Activated T-cell treated with anti-CD3 and anti-CD28 coated beads, Interleukin-2, amount 50 U/mL, for 24 hours (primary cell): ENCODE measurements around the gene HPGDS.
"Not testable (repeated sequence)": the region's sequence is repeated elsewhere in the genome, so short reads cannot be mapped to it uniquely, and the experiment has no call there.

Source experiments
- DNase-seq: peaks from one replicate; pipeline ENCODE4 v3.0.0-alpha.2; 2020
- H3K27ac Mint-ChIP-seq: 2 replicates; pipeline ENCODE4 v1.8.0; 2020; ENCODE audit warnings: mild to moderate bottlenecking, mixed read lengths
- H3K27me3 Mint-ChIP-seq: 2 replicates; pipeline ENCODE4 v1.8.0; 2020; ENCODE audit warnings: mixed read lengths
- H3K36me3 Mint-ChIP-seq: 2 replicates; pipeline ENCODE4 v1.8.0; 2020; ENCODE audit warnings: low read depth, mixed read lengths
- H3K4me1 Mint-ChIP-seq: 2 replicates; pipeline ENCODE4 v1.8.0; 2020; ENCODE audit warnings: low read depth, mixed read lengths
- H3K4me3 Mint-ChIP-seq: 2 replicates; pipeline ENCODE4 v1.8.0; 2020; ENCODE audit warnings: mild to moderate bottlenecking, moderate library complexity, mixed read lengths
- H3K9me3 Mint-ChIP-seq: 2 replicates; pipeline ENCODE4 v1.8.0; 2020; ENCODE audit warnings: mixed read lengths

Gene HPGDS

GRCh38 chr4:94325835-94326234 lies 16.8 kb downstream of the HPGDS start:
- Mint-ChIP-seq H3K4me3 (no peak overlapping the region), H3K27ac (no peak overlapping the region), H3K27me3 (peaks cover 4% of the 10 kb centered on the region), H3K4me1 (no peaks in the 10 kb centered on the region), H3K36me3 (peaks cover 9% of the 10 kb centered on the region), H3K9me3 (peaks cover 23% of the 10 kb centered on the region)
- DNase-seq, result no peak

- H3K27me3 Mint-ChIP-seq, H3K27ac Mint-ChIP-seq, H3K4me1 Mint-ChIP-seq, H3K4me3 Mint-ChIP-seq, DNase-seq, H3K36me3 Mint-ChIP-seq: not testable (repeated sequence)
- H3K9me3 Mint-ChIP-seq, result peaks cover 19% of the 10 kb centered on the region
Observed at GRCh38 chr4:94319927-94320326, 22.7 kb downstream of the HPGDS start.

GRCh38 chr4:94307231-94307871 lies 35.3 kb downstream of the HPGDS start:
- Mint-ChIP-seq H3K36me3 (no peaks in the 10 kb centered on the region), H3K9me3 (peaks cover 2% of the 10 kb centered on the region), H3K4me3 (no peak overlapping the region), H3K27me3 (no peaks in the 10 kb centered on the region), H3K27ac (no peak overlapping the region), H3K4me1 (no peaks in the 10 kb centered on the region)
- DNase-seq, result no peak

- H3K4me1 Mint-ChIP-seq, result peaks cover 2% of the 10 kb centered on the region
- no peak overlapping the region for H3K27ac Mint-ChIP-seq
Observed at GRCh38 chr4:94306713-94307112, 35.9 kb downstream of the HPGDS start.

GRCh38 chr4:94305466-94306225 lies 37.0 kb downstream of the HPGDS start:
- no peak for DNase-seq
- H3K27me3 Mint-ChIP-seq, result no peaks in the 10 kb centered on the region

More at GRCh38 chr4:94306713-94307112, 35.9 kb downstream of the HPGDS start:
- H3K9me3 Mint-ChIP-seq, result peaks cover 2% of the 10 kb centered on the region
- no peaks in the 10 kb centered on the region for H3K36me3 Mint-ChIP-seq
- DNase-seq, result no peak
- no peaks in the 10 kb centered on the region for H3K27me3 Mint-ChIP-seq
- H3K4me3 Mint-ChIP-seq, result no peak overlapping the region

GRCh38 chr4:94304365-94304971 lies 38.2 kb downstream of the HPGDS start:
- Mint-ChIP-seq H3K27ac (no peak overlapping the region), H3K4me1 (peaks cover 2% of the 10 kb centered on the region)

More at GRCh38 chr4:94305466-94306225, 37.0 kb downstream of the HPGDS start:
- no peak overlapping the region for H3K4me3 Mint-ChIP-seq
- H3K27ac Mint-ChIP-seq, result no peak overlapping the region
- no peaks in the 10 kb centered on the region for H3K36me3 Mint-ChIP-seq
- peaks cover 2% of the 10 kb centered on the region for H3K4me1 Mint-ChIP-seq
- peaks cover 2% of the 10 kb centered on the region for H3K9me3 Mint-ChIP-seq

GRCh38 chr4:94302191-94302590 lies 40.4 kb downstream of the HPGDS start:
- no peaks in the 10 kb centered on the region for H3K36me3 Mint-ChIP-seq
- no peak overlapping the region for H3K27ac Mint-ChIP-seq
- H3K4me1 Mint-ChIP-seq, result peaks cover 2% of the 10 kb centered on the region
- DNase-seq, result no peak
- no peak overlapping the region for H3K4me3 Mint-ChIP-seq
- H3K27me3 Mint-ChIP-seq, result no peaks in the 10 kb centered on the region
- no peaks in the 10 kb centered on the region for H3K9me3 Mint-ChIP-seq

More at GRCh38 chr4:94304365-94304971, 38.2 kb downstream of the HPGDS start:
- H3K4me3 Mint-ChIP-seq, result no peak overlapping the region
- H3K27me3 Mint-ChIP-seq, result no peaks in the 10 kb centered on the region
- DNase-seq, result no peak
- no peaks in the 10 kb centered on the region for H3K36me3 Mint-ChIP-seq
- H3K9me3 Mint-ChIP-seq, result no peaks in the 10 kb centered on the region

- no peak overlapping the region for H3K27ac Mint-ChIP-seq
- H3K27me3 Mint-ChIP-seq, result no peaks in the 10 kb centered on the region
- H3K36me3 Mint-ChIP-seq, result no peaks in the 10 kb centered on the region
- H3K4me3 Mint-ChIP-seq, result no peak overlapping the region
- DNase-seq, result no peak
- H3K4me1 Mint-ChIP-seq, result peaks cover 2% of the 10 kb centered on the region
- no peaks in the 10 kb centered on the region for H3K9me3 Mint-ChIP-seq
Observed at GRCh38 chr4:94298725-94299252, 43.8 kb downstream of the HPGDS start.

GRCh38 chr4:94295473-94295872 lies 47.2 kb downstream of the HPGDS start:
- H3K9me3 Mint-ChIP-seq, result not testable (repeated sequence)

GRCh38 chr4:94293981-94294380 lies 48.7 kb downstream of the HPGDS start:
- H3K4me1 Mint-ChIP-seq, DNase-seq, H3K9me3 Mint-ChIP-seq, H3K4me3 Mint-ChIP-seq, H3K27me3 Mint-ChIP-seq, H3K27ac Mint-ChIP-seq: not testable (repeated sequence)
- peaks cover 32% of the 10 kb centered on the region for H3K36me3 Mint-ChIP-seq

More at GRCh38 chr4:94295473-94295872, 47.2 kb downstream of the HPGDS start:
- H3K4me3 Mint-ChIP-seq, H3K27me3 Mint-ChIP-seq, H3K27ac Mint-ChIP-seq, DNase-seq, H3K4me1 Mint-ChIP-seq: not testable (repeated sequence)
- peaks cover 18% of the 10 kb centered on the region for H3K36me3 Mint-ChIP-seq

GRCh38 chr4:94290245-94290644 lies 52.4 kb downstream of the HPGDS start:
- Mint-ChIP-seq H3K9me3 (no peaks in the 10 kb centered on the region), H3K36me3 (peaks cover 64% of the 10 kb centered on the region), H3K4me1 (no peaks in the 10 kb centered on the region), H3K27ac (no peak overlapping the region), H3K4me3 (no peak overlapping the region), H3K27me3 (no peaks in the 10 kb centered on the region)
- DNase-seq, result no peak

GRCh38 chr4:94285666-94286065 lies 57.0 kb downstream of the HPGDS start:
- no peaks in the 10 kb centered on the region for H3K27me3 Mint-ChIP-seq
- H3K4me1 Mint-ChIP-seq, result no peaks in the 10 kb centered on the region
- no peak for DNase-seq
- H3K27ac Mint-ChIP-seq, result no peak overlapping the region
- H3K36me3 Mint-ChIP-seq, result peaks cover 84% of the 10 kb centered on the region
- no peaks in the 10 kb centered on the region for H3K9me3 Mint-ChIP-seq
- no peak overlapping the region for H3K4me3 Mint-ChIP-seq

- DNase-seq, result no peak
- Mint-ChIP-seq H3K9me3 (no peaks in the 10 kb centered on the region), H3K4me1 (no peaks in the 10 kb centered on the region), H3K27ac (no peak overlapping the region), H3K27me3 (no peaks in the 10 kb centered on the region), H3K4me3 (no peak overlapping the region), H3K36me3 (peaks cover 82% of the 10 kb centered on the region)
Observed at GRCh38 chr4:94284889-94285288, 57.7 kb downstream of the HPGDS start.

- Mint-ChIP-seq H3K27ac (no peak overlapping the region), H3K27me3 (no peaks in the 10 kb centered on the region), H3K4me3 (no peak overlapping the region), H3K4me1 (no peaks in the 10 kb centered on the region), H3K9me3 (no peaks in the 10 kb centered on the region), H3K36me3 (peaks cover 78% of the 10 kb centered on the region)
- no peak for DNase-seq
Observed at GRCh38 chr4:94278781-94279180, 63.9 kb downstream of the HPGDS start.

- H3K36me3 Mint-ChIP-seq, result peaks cover 77% of the 10 kb centered on the region
- no peak overlapping the region for H3K4me3 Mint-ChIP-seq
- H3K27ac Mint-ChIP-seq, result no peak overlapping the region
- no peaks in the 10 kb centered on the region for H3K27me3 Mint-ChIP-seq
- no peaks in the 10 kb centered on the region for H3K4me1 Mint-ChIP-seq
- no peaks in the 10 kb centered on the region for H3K9me3 Mint-ChIP-seq
- no peak for DNase-seq
Observed at GRCh38 chr4:94277534-94277933, 65.1 kb downstream of the HPGDS start.
